Left ventricle myocardium inferior (tissue), 1 donor: ENCODE data around the gene CAV2. TPM values are rescaled to one million over a fixed set of nuclear protein-coding genes. Genes with fewer than 3 reads are reported as not detected.

Source experiments
- DNase-seq: peaks from one replicate; pipeline ENCODE4 v3.0.0-alpha.2; 2020
- H3K27ac ChIP-seq: fragments of 200-600 bp; replicated peaks from 2 replicates; pipeline ENCODE4 v1.8.0; 2021
- H3K27me3 ChIP-seq: fragments of 200-600 bp; 2 replicates; pipeline ENCODE4 v1.8.0; 2021; ENCODE audit warnings: low read depth
- H3K36me3 ChIP-seq: fragments of 200-600 bp; 2 replicates; pipeline ENCODE4 v1.8.0; 2021
- H3K4me1 ChIP-seq: fragments of 200-600 bp; 2 replicates; pipeline ENCODE4 v1.8.0; 2021
- H3K4me3 ChIP-seq: fragments of 200-600 bp; 2 replicates; pipeline ENCODE4 v1.8.0; 2021; ENCODE audit warnings: mild to moderate bottlenecking, moderate library complexity
- H3K9me3 ChIP-seq: fragments of 200-600 bp; replicated peaks from 2 replicates; pipeline ENCODE4 v1.8.0; 2021
- intact Hi-C: fragments of 100-400 bp; cut with micrococcal nuclease; formaldehyde crosslinking; loops from one replicate; pipeline ENCODE4 v1.11.0; 2022
- total RNA-seq: library from RNA; stranded (reverse); fragmentation: NEBNext Ultra II Directional; extraction: Animal tissue kit (Norgen Biotek cat#: 25700); gene quantifications from one replicate; pipeline ENCODE4 v1.2.1, GENCODE V29; 2021
- TF ChIP-seq, protein P1 (sequence below): fragments of 200-600 bp; IDR thresholded peaks from 2 replicates; pipeline ENCODE4 v1.8.0; 2021; ENCODE audit warnings: antibody characterized with exemption, mild to moderate bottlenecking, borderline replicate concordance
- donor health status: DM: no; HTN: yes; CAD: no; lungs with severe emphysema.

CAV2 gene
- total RNA-seq, 1 donor from 2014 or later, result 196 TPM

DNA sequence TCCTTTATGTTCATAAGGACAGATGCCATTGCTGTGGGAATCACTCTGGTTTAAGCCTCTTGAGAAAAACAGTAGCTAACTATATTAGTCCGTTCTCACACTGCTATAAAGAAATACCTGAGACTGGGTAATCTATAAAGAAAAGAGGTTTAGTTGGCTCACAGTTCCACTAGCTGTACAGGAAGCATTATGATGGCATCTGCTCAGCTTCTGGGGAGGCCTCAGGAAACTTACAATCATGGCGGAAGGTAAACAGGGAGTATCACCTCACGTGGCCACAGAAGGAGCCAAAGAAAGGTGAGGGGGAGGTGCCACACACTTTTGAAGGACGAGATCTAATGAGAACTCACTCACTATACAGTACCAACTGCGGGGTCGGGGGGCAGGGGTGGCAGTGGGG, 2.9 kb upstream of the CAV2 start:
- Histone ChIP-seq H3K27ac (peak overlapping the region; percentile 34), H3K36me3 (no peaks in the 10 kb centered on the region), H3K4me3 (no peak overlapping the region), H3K27me3 (no peaks in the 10 kb centered on the region), H3K4me1 (peaks cover 61% of the 10 kb centered on the region), H3K9me3 (peaks cover 4% of the 10 kb centered on the region)
- intact Hi-C loops, result loop anchor here (10.0 kb wide), 1 partner anchor 52 kb away; no protein-coding TSS in a partner anchor
- TF ChIP-seq, protein P1, sequence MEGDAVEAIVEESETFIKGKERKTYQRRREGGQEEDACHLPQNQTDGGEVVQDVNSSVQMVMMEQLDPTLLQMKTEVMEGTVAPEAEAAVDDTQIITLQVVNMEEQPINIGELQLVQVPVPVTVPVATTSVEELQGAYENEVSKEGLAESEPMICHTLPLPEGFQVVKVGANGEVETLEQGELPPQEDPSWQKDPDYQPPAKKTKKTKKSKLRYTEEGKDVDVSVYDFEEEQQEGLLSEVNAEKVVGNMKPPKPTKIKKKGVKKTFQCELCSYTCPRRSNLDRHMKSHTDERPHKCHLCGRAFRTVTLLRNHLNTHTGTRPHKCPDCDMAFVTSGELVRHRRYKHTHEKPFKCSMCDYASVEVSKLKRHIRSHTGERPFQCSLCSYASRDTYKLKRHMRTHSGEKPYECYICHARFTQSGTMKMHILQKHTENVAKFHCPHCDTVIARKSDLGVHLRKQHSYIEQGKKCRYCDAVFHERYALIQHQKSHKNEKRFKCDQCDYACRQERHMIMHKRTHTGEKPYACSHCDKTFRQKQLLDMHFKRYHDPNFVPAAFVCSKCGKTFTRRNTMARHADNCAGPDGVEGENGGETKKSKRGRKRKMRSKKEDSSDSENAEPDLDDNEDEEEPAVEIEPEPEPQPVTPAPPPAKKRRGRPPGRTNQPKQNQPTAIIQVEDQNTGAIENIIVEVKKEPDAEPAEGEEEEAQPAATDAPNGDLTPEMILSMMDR, result no peak
- no peak for DNase-seq

DNA sequence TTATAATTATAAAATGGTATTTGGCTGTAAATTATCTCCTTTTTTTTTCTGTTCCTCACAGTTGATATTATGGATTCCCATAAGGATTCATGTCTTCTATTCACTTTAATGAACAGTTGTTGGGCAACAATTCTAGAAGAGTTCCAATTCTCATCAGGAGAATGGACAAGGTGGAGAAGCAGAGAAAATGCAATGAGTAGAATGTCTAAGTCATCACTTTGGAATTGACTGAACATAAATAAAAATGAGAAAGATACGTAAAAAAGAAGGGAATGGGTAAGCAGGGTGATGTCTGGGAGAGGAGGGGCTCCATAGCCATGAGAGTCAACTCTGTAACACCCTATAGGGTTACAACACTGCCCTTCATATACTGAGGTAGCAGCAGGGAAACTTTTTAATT, 1.8 kb upstream of the CAV2 start:
- TF ChIP-seq, protein P1, result no peak
- no peaks in the 10 kb centered on the region for H3K36me3 ChIP-seq
- H3K27ac ChIP-seq, result no peak overlapping the region
- DNase-seq, result no peak
- peaks cover 4% of the 10 kb centered on the region for H3K9me3 ChIP-seq
- no peak overlapping the region for H3K4me3 ChIP-seq
- H3K27me3 ChIP-seq, result no peaks in the 10 kb centered on the region
- peaks cover 62% of the 10 kb centered on the region for H3K4me1 ChIP-seq
- intact Hi-C loops, result loop anchor here (10.0 kb wide), 1 partner anchor 53 kb away; no protein-coding TSS in a partner anchor

DNA sequence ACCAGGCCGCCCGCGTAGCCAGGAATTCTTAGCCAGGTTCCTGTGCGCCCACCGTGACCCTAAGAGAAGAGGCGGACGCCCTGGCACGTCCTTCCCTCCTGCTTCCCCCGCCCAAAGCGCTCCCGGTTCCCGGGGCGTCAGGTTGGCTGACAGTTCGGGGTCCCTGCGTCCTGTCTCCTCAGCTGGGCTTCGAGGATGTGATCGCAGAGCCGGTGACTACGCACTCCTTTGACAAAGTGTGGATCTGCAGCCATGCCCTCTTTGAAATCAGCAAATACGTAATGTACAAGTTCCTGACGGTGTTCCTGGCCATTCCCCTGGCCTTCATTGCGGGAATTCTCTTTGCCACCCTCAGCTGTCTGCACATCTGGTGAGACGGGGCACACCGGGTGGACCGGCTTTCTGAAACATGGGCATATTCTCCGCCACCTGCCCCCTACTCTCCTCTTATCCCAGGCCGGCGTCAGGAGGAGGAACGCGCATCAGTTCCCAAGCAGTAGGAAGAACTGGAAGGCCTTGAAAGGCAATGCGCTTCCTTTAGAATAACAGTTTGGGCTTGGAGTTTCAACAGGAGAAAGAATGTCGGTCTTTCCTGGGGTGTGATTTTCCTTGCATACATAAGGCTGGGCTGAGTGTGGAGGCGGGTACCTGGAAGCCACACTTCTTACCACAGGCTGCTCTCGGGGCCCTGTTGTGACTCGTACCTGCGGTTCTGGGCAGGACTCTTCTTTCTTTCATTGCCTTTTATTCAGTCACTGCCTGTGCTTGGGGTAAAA, 728 bp downstream of the CAV2 start:
- Histone ChIP-seq H3K4me3 (peak overlapping the region; percentile 91), H3K9me3 (peaks cover 4% of the 10 kb centered on the region), H3K36me3 (no peaks in the 10 kb centered on the region), H3K27ac (peak overlapping the region; percentile 99), H3K27me3 (no peaks in the 10 kb centered on the region), H3K4me1 (peaks cover 69% of the 10 kb centered on the region)
- intact Hi-C loops, result no loop called here
- TF ChIP-seq, protein P1, result no peak
- peak; percentile 37 for DNase-seq

DNA sequence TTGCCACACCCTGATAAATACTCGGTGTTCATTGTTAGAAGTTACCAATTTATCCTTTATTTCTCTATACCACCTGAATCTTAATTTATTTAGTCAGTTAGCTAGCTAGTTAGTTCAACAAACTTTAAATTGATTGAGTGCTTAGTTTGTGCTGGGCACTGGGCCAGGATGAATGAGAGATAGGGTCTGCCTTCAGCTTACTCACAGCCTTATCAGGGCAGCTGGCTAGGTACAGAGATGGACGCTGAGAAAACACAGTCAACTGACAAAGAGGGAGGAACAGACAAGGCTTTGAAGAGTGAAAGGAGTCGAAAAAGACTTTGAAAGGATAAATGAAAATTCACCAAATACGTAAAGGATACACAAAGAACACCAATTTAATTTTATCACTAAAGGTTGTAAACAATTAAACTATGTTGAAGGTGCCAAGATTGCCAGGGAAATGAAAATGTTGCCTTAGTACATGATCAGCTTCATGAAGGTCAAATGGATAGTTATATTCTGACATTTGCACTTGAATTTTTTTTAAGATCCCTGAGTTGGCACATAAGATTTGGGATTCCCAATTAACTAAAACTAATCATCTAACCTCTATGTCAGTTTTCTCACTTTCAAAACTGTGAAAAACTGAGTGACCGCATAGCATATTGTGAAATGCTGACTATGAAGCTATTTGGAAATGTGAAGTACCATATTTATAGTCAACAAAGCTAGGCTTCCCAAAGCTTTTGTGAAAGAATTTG, 2.1 kb downstream of the CAV2 start:
- Histone ChIP-seq H3K4me3 (peak overlapping the region; percentile 91), H3K27me3 (no peaks in the 10 kb centered on the region), H3K36me3 (peaks cover 13% of the 10 kb centered on the region), H3K9me3 (peaks cover 4% of the 10 kb centered on the region), H3K27ac (peak overlapping the region; percentile 99), H3K4me1 (peaks cover 74% of the 10 kb centered on the region)
- intact Hi-C loops, result no loop called here
- DNase-seq, result peak; percentile 30
- TF ChIP-seq, protein P1, result no peak

DNA sequence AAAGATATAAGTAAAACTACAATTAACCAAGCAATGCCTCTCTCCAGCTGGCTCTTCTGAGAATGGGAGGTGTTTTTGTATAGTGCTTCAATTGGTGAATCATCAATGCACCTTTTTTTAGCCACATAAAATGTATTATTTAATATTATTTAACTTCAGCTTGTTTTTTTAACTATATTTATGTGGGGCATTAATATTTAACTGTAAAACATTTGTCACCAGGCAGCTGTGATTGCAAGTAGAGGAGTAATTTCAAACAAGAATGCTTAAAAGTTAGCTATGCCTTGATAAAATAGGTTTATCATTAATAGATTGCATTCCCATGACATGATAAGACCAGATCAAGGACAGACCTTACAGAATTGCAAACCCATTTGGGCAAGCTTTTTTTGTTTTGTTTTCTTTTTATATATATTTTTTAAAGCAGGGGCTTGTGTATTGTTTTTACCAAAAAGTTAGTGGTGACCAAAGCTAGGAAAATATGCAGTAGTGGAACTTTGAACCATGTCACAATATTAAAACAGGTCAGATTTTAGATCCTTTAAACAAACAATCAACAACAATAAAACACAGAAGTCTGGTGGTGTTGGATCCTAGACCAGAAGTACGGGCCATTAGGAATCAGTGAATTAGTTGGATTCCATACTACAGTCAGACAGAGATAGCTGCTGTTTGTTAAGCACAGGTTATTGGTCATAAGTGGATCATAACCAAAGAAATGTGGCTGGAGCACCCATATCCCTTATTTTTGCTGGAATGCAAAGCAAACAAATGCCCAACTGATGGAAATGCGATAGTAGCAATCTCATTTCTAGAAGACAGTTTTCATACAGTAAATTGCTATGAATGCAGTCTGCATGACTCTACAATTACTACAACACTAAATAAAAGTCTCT, 2.9 kb downstream of the CAV2 start:
- H3K4me1 ChIP-seq, result peaks cover 82% of the 10 kb centered on the region
- peak overlapping the region; percentile 99 for H3K27ac ChIP-seq
- no peak for DNase-seq
- H3K27me3 ChIP-seq, result no peaks in the 10 kb centered on the region
- TF ChIP-seq, protein P1, result no peak
- H3K9me3 ChIP-seq, result no peaks in the 10 kb centered on the region
- intact Hi-C loops, result no loop called here
- H3K4me3 ChIP-seq, result peak overlapping the region; percentile 91
- peaks cover 22% of the 10 kb centered on the region for H3K36me3 ChIP-seq
